CD14-positive monocyte (primary cell): ENCODE data around the gene SUSD1. TPM values are rescaled to one million over a fixed set of nuclear protein-coding genes. Genes with fewer than 3 reads are reported as not detected.

Source experiments
- DNase-seq, 3 donors: peaks; one replicate each; pipeline ENCODE4 v3.0.0-alpha.2; 2011 to 2022
- H2AFZ ChIP-seq: 2 replicates; pipeline ENCODE4 v1.6.0; 2012; ENCODE audit warnings: mild to moderate bottlenecking, low read depth, low read length, inconsistent platforms; ENCODE audit not compliant: insufficient read depth, poor library complexity, severe bottlenecking
- H3K27ac ChIP-seq, 2 donors: 1 replicate in 1 of 2; 2 replicates in 1 of 2; pipeline ENCODE4 v1.5.1; 2012 to 2013; ENCODE audit warnings: low read length in 2 of 2, control low read depth in 1 of 2, inconsistent platforms in 1 of 2, low read depth in 1 of 2, mild to moderate bottlenecking in 1 of 2
- H3K27me3 ChIP-seq, 2 donors: one replicate each; pipeline versions ENCODE4 v1.6.0 to v1.6.1; 2011 to 2013; ENCODE audit warnings: low read length in 2 of 2; ENCODE audit not compliant: control insufficient read depth in 2 of 2, insufficient read depth in 2 of 2
- H3K36me3 ChIP-seq, 2 donors: replicated peaks in 1 of 2; 1 replicate in 1 of 2; 2 replicates in 1 of 2; pipeline versions ENCODE4 v1.5.1 to v1.6.1; 2012 to 2013; ENCODE audit warnings: low read length in 2 of 2, control low read depth in 1 of 2, inconsistent platforms in 1 of 2, mild to moderate bottlenecking in 1 of 2; ENCODE audit not compliant: insufficient read depth in 2 of 2, control insufficient read depth in 1 of 2
- H3K4me1 ChIP-seq, 2 donors: 1 replicate in 1 of 2; 2 replicates in 1 of 2; pipeline versions ENCODE4 v1.5.1 to v1.6.1; 2012 to 2013; ENCODE audit warnings: low read length in 2 of 2, control low read depth in 1 of 2, inconsistent platforms in 1 of 2, mild to moderate bottlenecking in 1 of 2, moderate library complexity in 1 of 2; ENCODE audit not compliant: insufficient read depth in 2 of 2, control insufficient read depth in 1 of 2
- H3K4me2 ChIP-seq: replicated peaks from 2 replicates; pipeline ENCODE3; 2012; ENCODE audit warnings: low read length, moderate library complexity, mild to moderate bottlenecking; ENCODE audit not compliant: poor library complexity, severe bottlenecking; ENCODE audit errors: extremely low read depth
- H3K4me3 ChIP-seq, 3 experiments: fragments of 200-600 bp in 1 of 3; sonication (generic) in 1 of 3; replicated peaks in 1 of 3; 1 replicate in 2 of 3; 2 replicates in 1 of 3; pipeline ENCODE4 v1.5.1; 2011 to 2013; ENCODE audit warnings: low read length in 3 of 3, mild to moderate bottlenecking in 3 of 3, control low read depth in 2 of 3, low read depth in 2 of 3, inconsistent platforms in 1 of 3, moderate library complexity in 1 of 3
- H3K79me2 ChIP-seq: 2 replicates; pipeline ENCODE4 v1.6.0; 2012; ENCODE audit warnings: mild to moderate bottlenecking, control low read depth, inconsistent platforms, low read length, moderate library complexity; ENCODE audit not compliant: insufficient read depth
- H3K9ac ChIP-seq: 2 replicates; pipeline ENCODE4 v1.6.0; 2017; ENCODE audit warnings: low read length, mild to moderate bottlenecking; ENCODE audit not compliant: insufficient read depth, poor library complexity, severe bottlenecking
- H3K9me3 ChIP-seq, 2 donors: replicated peaks in 1 of 2; 1 replicate in 1 of 2; 2 replicates in 1 of 2; pipeline versions ENCODE4 v1.5.1 to v1.6.1; 2012 to 2013; ENCODE audit warnings: low read length in 2 of 2, control low read depth in 1 of 2; ENCODE audit not compliant: control insufficient read depth in 1 of 2, insufficient read depth in 1 of 2
- H4K20me1 ChIP-seq: 2 replicates; pipeline ENCODE4 v1.6.0; 2012; ENCODE audit warnings: mild to moderate bottlenecking, low read length, control low read depth, moderate library complexity; ENCODE audit not compliant: insufficient read depth
- H3K27ac Mint-ChIP-seq, 7 donors: one replicate each; pipeline ENCODE4 v1.8.0; 2020; ENCODE audit warnings: mild to moderate bottlenecking in 7 of 7, mixed read lengths in 7 of 7, moderate library complexity in 6 of 7, inconsistent platforms in 2 of 7
- H3K27me3 Mint-ChIP-seq, 3 donors: one replicate each; pipeline ENCODE4 v1.8.0; 2021 to 2022; ENCODE audit warnings: low read depth in 3 of 3, mild to moderate bottlenecking in 3 of 3, mixed read lengths in 3 of 3, moderate library complexity in 3 of 3, inconsistent platforms in 1 of 3
- H3K36me3 Mint-ChIP-seq, 2 donors: one replicate each; pipeline ENCODE4 v1.8.0; 2020; ENCODE audit warnings: mixed read lengths in 2 of 2, inconsistent platforms in 1 of 2, mild to moderate bottlenecking in 1 of 2
- H3K4me1 Mint-ChIP-seq: one replicate; pipeline ENCODE4 v1.8.0; 2020; ENCODE audit warnings: mild to moderate bottlenecking, mixed read lengths
- H3K4me3 Mint-ChIP-seq, 2 donors: one replicate each; pipeline ENCODE4 v1.8.0; 2020; ENCODE audit warnings: mild to moderate bottlenecking in 2 of 2, mixed read lengths in 2 of 2, moderate library complexity in 1 of 2
- H3K9me3 Mint-ChIP-seq, 7 donors: one replicate each; pipeline ENCODE4 v1.8.0; 2020 to 2022; ENCODE audit warnings: mixed read lengths in 7 of 7, mild to moderate bottlenecking in 6 of 7, moderate library complexity in 6 of 7, inconsistent platforms in 2 of 7
- CTCF ChIP-seq: fragments of 200-600 bp; IDR thresholded peaks from one replicate; pipeline ENCODE4 v1.8.0; 2022; ENCODE audit warnings: antibody characterized with exemption, mild to moderate bottlenecking
- WGBS: methylation state at CpG from one replicate; pipeline ENCODE4 v1.1.5; 2013; ENCODE audit warnings: missing lambda C conversion rate; ENCODE audit not compliant: insufficient coverage; 5-methylcytosine and 5-hydroxymethylcytosine counted together
- intact Hi-C, 2 donors: fragments of 100-400 bp; cut with micrococcal nuclease; formaldehyde crosslinking; loops; one replicate each; pipeline versions ENCODE4 v1.15.0 to v1.15.1; 2023
- polyA plus RNA-seq, 3 donors: library from polyadenylated mRNA; depleted of rRNA in 1 of 3; unstranded in 2 of 3; stranded (reverse) in 1 of 3; fragments of 300-500 nt in 2 of 3; fragments of >200 nt in 1 of 3; fragmentation: Illumina TruSeq in 2 of 3; gene quantifications; 1 replicate in 2 of 3; 2 replicates in 1 of 3; pipeline ENCODE4 v1.2.3, GENCODE V29; 2012 to 2021

SUSD1 gene
- polyA plus RNA-seq, 3 donors, result 29.1 to 42.3 (median 30.9) TPM

- Histone ChIP-seq H3K4me3 (no peak overlapping the region), H3K9ac (no peak overlapping the region), H2AFZ (no peak overlapping the region), H3K4me1 (peaks cover 18 to 25% of the 10 kb centered on the region in 2 donors), H3K79me2 (no peaks in the 10 kb centered on the region), H4K20me1 (peaks cover 7% of the 10 kb centered on the region), H3K4me2 (no peak overlapping the region), H3K27me3 (no peaks in the 10 kb centered on the region), H3K9me3 (no peaks in the 10 kb centered on the region), H3K36me3 (peaks cover 42 to 76% of the 10 kb centered on the region in 2 donors), H3K27ac (peak overlapping the region in 1 of 2 donors; percentile 62)
- H3K27me3 Mint-ChIP-seq, result no peaks in the 10 kb centered on the region
- H3K36me3 Mint-ChIP-seq, result peaks cover 57 to 76% of the 10 kb centered on the region in 2 donors
- WGBS, result 75% methylated on average over 8 of the region's 15 CpGs
- intact Hi-C loops, result loop anchor here (5.0 kb wide), 1 partner anchor 264 kb away; no protein-coding TSS in a partner anchor
- no peaks in the 10 kb centered on the region for H3K9me3 Mint-ChIP-seq
- H3K4me1 Mint-ChIP-seq, result peaks cover 15% of the 10 kb centered on the region
- peak; percentile 67 to 76 (median 72) for DNase-seq
- H3K27ac Mint-ChIP-seq, result peak overlapping the region in 6 of 7 donors; percentile 23 to 78 (median 48)
- H3K4me3 Mint-ChIP-seq, result no peak overlapping the region
- TF ChIP-seq CTCF, result peak; percentile 95
These were observed 77.1 kb downstream of the SUSD1 start for GRCh38 chr9:112097712-112098688.

GRCh38 chr9:112094948-112095681 lies 80.0 kb downstream of the SUSD1 start:
- H3K9me3 Mint-ChIP-seq, result no peaks in the 10 kb centered on the region
- Histone ChIP-seq H3K4me1 (peaks cover 0 to 7% of the 10 kb centered on the region in 2 donors), H3K9me3 (no peaks in the 10 kb centered on the region), H3K4me3 (no peak overlapping the region), H3K27ac (peak overlapping the region in 1 of 2 donors; percentile 15), H2AFZ (no peak overlapping the region), H4K20me1 (peaks cover 7% of the 10 kb centered on the region), H3K27me3 (no peaks in the 10 kb centered on the region), H3K4me2 (no peak overlapping the region), H3K79me2 (no peaks in the 10 kb centered on the region), H3K36me3 (peaks cover 61 to 99% of the 10 kb centered on the region in 2 donors), H3K9ac (no peak overlapping the region)
- 64% methylated on average over 5 of the region's 9 CpGs for WGBS
- peak in 1 of 3 donors; percentile 18 for DNase-seq
- H3K4me1 Mint-ChIP-seq, result peaks cover 3% of the 10 kb centered on the region
- intact Hi-C loops, result loop anchor here (5.0 kb wide), 1 partner anchor 267 kb away; no protein-coding TSS in a partner anchor
- no peaks in the 10 kb centered on the region for H3K27me3 Mint-ChIP-seq
- H3K36me3 Mint-ChIP-seq, result peaks cover 70 to 90% of the 10 kb centered on the region in 2 donors
- no peak overlapping the region for H3K4me3 Mint-ChIP-seq
- no peak for TF ChIP-seq CTCF
- peak overlapping the region in 2 of 7 donors; percentile 22 to 28 for H3K27ac Mint-ChIP-seq
